Transverse colon (tissue), 4 donors: ENCODE data around the gene CPA3. TPM values are rescaled to one million over a fixed set of nuclear protein-coding genes. Genes with fewer than 3 reads are reported as not detected.

Source experiments
- DNase-seq: peaks from one replicate; pipeline ENCODE4 v3.0.0-alpha.2; 2019
- H3K27ac ChIP-seq, 4 donors: fragments of 200-600 bp; sonication (generic); 2 replicates each; pipeline ENCODE4 v1.5.1; 2016 to 2018; ENCODE audit warnings: inconsistent platforms in 4 of 4
- H3K27me3 ChIP-seq: fragments of 200-600 bp; sonication (generic); 2 replicates; pipeline ENCODE4 v1.5.1; 2017; ENCODE audit warnings: inconsistent platforms
- H3K36me3 ChIP-seq, 4 donors: fragments of 200-600 bp; sonication (generic); 2 replicates each; pipeline ENCODE4 v1.5.1; 2017 to 2019; ENCODE audit warnings: inconsistent platforms in 4 of 4
- H3K4me1 ChIP-seq, 4 donors: fragments of 200-600 bp; sonication (generic); 2 replicates each; pipeline ENCODE4 v1.5.1; 2017 to 2020; ENCODE audit warnings: inconsistent platforms in 4 of 4
- H3K4me3 ChIP-seq, 4 donors: fragments of 200-600 bp; sonication (generic); 1 replicate in 1 of 4; 2 replicates in 3 of 4; pipeline versions ENCODE4 v1.5.1 to v1.6.1; 2017 to 2019; ENCODE audit warnings: inconsistent platforms in 4 of 4
- H3K9me3 ChIP-seq, 2 donors: fragments of 200-600 bp; sonication (generic); 2 replicates each; pipeline ENCODE4 v1.5.1; 2017 to 2019; ENCODE audit warnings: inconsistent platforms in 2 of 2
- CTCF ChIP-seq, 5 experiments: fragments of 200-600 bp in 3 of 5; fragments of 450-650 bp in 2 of 5; sonication (generic) in 3 of 5; IDR thresholded peaks; 1 replicate in 2 of 5; 2 replicates in 3 of 5; pipeline ENCODE4 v1.5.1; 2016 to 2017; ENCODE audit warnings: antibody characterized with exemption in 5 of 5, inconsistent platforms in 3 of 5, mild to moderate bottlenecking in 2 of 5, moderate library complexity in 1 of 5
- EP300 ChIP-seq: sonication (generic); formaldehyde crosslinking; IDR thresholded peaks from one replicate; pipeline ENCODE4 v1.6.1; 2017; ENCODE audit warnings: antibody characterized with exemption, low read depth
- POLR2A ChIP-seq: fragments of 450-650 bp; IDR thresholded peaks from one replicate; pipeline ENCODE4 v1.6.1; 2016; ENCODE audit warnings: antibody characterized with exemption, mild to moderate bottlenecking, moderate library complexity
- POLR2AphosphoS5 ChIP-seq, 3 donors: sonication (generic); formaldehyde crosslinking; IDR thresholded peaks; one replicate each; pipeline ENCODE4 v1.6.1; 2016; ENCODE audit warnings: antibody characterized with exemption in 3 of 3
- WGBS, 2 donors: methylation state at CpG; one replicate each; pipeline ENCODE4 v1.1.5; 2018; ENCODE audit warnings: low coverage in 1 of 2; 5-methylcytosine and 5-hydroxymethylcytosine counted together
- in situ Hi-C, 4 donors: fragments of 200-750 bp; cut with MboI; loops; one replicate each; pipeline versions ENCODE4 v1.15.0 to v1.15.1; 2017; ENCODE audit warnings: low sequenced_read_pairs in 3 of 4, low pct_ligation_motif_present in 1 of 4, low pct_unique_long_range_greater_than_20kb in 1 of 4
- intact Hi-C: fragments of 100-400 bp; cut with DNase I; formaldehyde crosslinking; loops from one replicate; pipeline ENCODE4 v1.15.1; 2023; ENCODE audit warnings: low total_unique reads
- total RNA-seq, 4 donors: library from RNA; depleted of rRNA; stranded (reverse); fragments of >200 nt; gene quantifications; one replicate each; pipeline ENCODE4 v1.1.0, GENCODE V29; 2016

CPA3 gene
- total RNA-seq, 4 donors from 2014 or later, result 0.80 to 5.6 (median 4.3) TPM

GRCh38 chr3:148873270-148873927, 8.3 kb downstream of the CPA3 start:
- Histone ChIP-seq H3K27me3 (no peaks in the 10 kb centered on the region), H3K9me3 (no peaks in the 10 kb centered on the region), H3K36me3 (no peaks in the 10 kb centered on the region), H3K4me3 (no peak overlapping the region), H3K27ac (no peak overlapping the region), H3K4me1 (no peaks in the 10 kb centered on the region)
- no peak for DNase-seq
- no peak for TF ChIP-seq POLR2AphosphoS5 (IDR thresholded peaks at IDR 0.05)
- TF ChIP-seq CTCF (IDR thresholded peaks at IDR 0.05), result no peak
- no peak for TF ChIP-seq EP300
- TF ChIP-seq POLR2A, result no peak
- 60 to 85% methylated on average over 1 to 9 of the region's 9 CpGs for WGBS, 2 donors
- intact Hi-C loops (no loop called here), in situ Hi-C loops (no loop called here)

- TF ChIP-seq CTCF (IDR thresholded peaks at IDR 0.05) (no peak), POLR2AphosphoS5 (IDR thresholded peaks at IDR 0.05) (no peak), EP300 (no peak), POLR2A (no peak)
- no peaks in the 10 kb centered on the region for H3K36me3 ChIP-seq
- intact Hi-C loops, result no loop called here
- DNase-seq, result no peak
- H3K4me3 ChIP-seq, result no peak overlapping the region
- no peak overlapping the region for H3K27ac ChIP-seq
- no peaks in the 10 kb centered on the region for H3K27me3 ChIP-seq
- H3K9me3 ChIP-seq, result no peaks in the 10 kb centered on the region
- no peaks in the 10 kb centered on the region for H3K4me1 ChIP-seq
- in situ Hi-C loops, result no loop called here
- 67 to 75% methylated on average over 1 of the region's 1 CpG for WGBS, 2 donors
Observed at GRCh38 chr3:148873977-148874376, 8.9 kb downstream of the CPA3 start.

GRCh38 chr3:148878095-148878494, 13.0 kb downstream of the CPA3 start:
- H3K4me3 ChIP-seq, result no peak overlapping the region
- no peaks in the 10 kb centered on the region for H3K4me1 ChIP-seq
- TF ChIP-seq POLR2A (no peak), POLR2AphosphoS5 (IDR thresholded peaks at IDR 0.05) (no peak), EP300 (no peak), CTCF (IDR thresholded peaks at IDR 0.05) (no peak)
- no peaks in the 10 kb centered on the region for H3K27me3 ChIP-seq
- no peaks in the 10 kb centered on the region for H3K36me3 ChIP-seq
- intact Hi-C loops, result no loop called here
- no peaks in the 10 kb centered on the region for H3K9me3 ChIP-seq
- no peak overlapping the region for H3K27ac ChIP-seq
- DNase-seq, result no peak
- in situ Hi-C loops, result no loop called here

- Histone ChIP-seq H3K27ac (no peak overlapping the region), H3K9me3 (no peaks in the 10 kb centered on the region), H3K4me3 (no peak overlapping the region), H3K27me3 (no peaks in the 10 kb centered on the region), H3K4me1 (no peaks in the 10 kb centered on the region), H3K36me3 (no peaks in the 10 kb centered on the region)
- intact Hi-C loops, result no loop called here
- TF ChIP-seq EP300 (no peak), CTCF (IDR thresholded peaks at IDR 0.05) (no peak), POLR2A (no peak), POLR2AphosphoS5 (IDR thresholded peaks at IDR 0.05) (no peak)
- DNase-seq, result no peak
- in situ Hi-C loops, result no loop called here
Observed at GRCh38 chr3:148879256-148879655, 14.2 kb downstream of the CPA3 start.
